Femur (tissue), 1 donor: ENCODE measurements around the gene RAD23B.
A peak's percentile ranks its signal among the peaks of the same experiment; 100 is the strongest.

Experiments
- DNase-seq: peaks from one replicate; pipeline ENCODE4 v3.0.0-alpha.2; 2017

The RAD23B gene

DNA sequence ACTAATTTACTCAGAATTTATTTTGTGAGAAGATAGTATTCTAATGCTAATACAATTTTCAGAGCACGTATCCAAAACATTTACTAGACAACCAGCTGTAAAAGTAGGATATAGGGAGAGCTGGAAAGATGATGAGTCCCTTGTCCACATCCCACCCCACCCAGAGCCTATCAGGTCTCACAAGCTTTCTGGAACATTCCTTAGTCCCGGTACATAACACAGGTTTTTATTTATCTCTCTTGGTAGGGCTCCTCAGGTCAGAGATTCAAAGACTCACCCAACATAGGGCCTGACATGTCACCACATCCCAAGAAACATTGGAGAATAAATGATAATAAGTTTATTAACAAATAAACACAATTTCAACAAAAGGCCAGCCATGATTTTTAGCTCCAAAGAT lies 13.8 kb upstream of the RAD23B start:
- no peak for DNase-seq

DNA sequence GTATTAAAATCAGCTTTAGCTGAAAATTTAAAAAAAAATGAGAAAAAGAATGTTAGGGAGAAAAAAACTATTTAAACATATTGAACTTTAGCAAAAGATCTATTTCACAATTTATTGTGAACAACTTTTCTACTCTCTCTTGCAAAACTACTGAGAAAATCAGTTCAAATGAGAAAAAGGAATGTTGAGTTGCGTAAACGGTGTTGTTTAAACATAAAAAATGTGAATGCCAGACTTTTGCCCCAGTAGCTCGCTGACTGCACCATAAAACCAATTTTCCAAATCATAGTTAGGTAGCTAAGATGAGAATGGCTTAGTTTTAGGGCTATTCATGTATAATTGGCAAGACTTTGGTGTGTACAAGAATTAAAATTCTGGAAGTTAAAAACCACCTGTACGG lies 13.4 kb upstream of the RAD23B start:
- DNase-seq, result no peak

DNA sequence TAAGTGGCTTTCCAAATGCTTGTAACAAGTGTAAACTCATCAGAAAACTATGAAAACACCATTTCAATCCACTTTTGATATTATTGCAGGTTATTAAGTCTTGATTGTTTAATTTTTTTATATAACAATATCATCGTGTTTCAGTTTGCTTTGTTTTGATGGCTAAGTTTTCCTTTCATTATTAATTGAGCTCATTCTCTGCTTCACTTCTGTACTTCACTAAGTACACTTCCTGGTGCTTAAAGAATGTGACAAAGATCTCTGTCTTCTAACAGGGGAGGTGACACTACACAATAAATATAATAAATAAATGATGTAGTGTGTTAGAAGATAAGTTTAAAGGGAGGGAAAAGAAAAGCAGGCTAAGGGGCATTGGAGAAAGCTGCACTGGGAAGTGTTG lies 13.0 kb upstream of the RAD23B start:
- no peak for DNase-seq

DNA sequence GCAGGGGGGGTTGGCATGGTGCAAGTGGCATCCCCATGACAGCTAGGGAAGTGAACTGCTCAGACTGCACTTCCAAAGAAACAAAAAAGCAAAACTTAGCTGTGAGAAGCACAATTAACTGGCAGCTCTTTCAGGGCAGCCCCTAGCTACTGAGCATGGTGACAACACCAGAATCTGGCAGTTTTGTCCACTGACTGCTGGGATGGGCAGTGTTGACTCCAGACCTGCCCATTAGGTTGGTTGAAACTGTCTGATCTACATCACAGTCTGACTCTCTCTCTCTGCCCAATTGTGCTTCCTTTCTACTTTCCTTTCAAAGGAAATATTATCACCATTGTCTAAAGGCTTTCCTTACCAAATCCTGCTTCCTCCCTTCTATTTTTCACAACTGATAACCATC lies 12.5 kb upstream of the RAD23B start:
- DNase-seq, result no peak

DNA sequence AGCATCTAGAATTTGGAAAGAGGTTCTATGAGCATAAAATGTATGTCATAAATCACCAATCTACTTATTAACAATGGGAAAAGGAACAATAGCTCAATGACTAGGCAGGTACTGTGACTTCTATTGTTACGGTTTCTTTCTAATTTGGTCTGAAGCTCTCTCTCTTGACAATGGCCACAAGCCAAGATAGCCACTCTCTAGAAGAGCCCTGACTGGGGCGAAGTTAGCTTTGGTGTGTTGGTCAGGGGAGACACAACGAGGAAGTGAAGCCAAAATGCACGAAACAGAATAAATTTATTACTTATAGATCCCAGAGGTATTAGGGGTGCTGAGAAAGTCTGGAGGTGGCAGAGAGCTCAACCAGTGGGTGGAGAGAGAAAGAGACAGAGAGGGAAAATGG lies 9.4 kb upstream of the RAD23B start:
- no peak for DNase-seq

DNA sequence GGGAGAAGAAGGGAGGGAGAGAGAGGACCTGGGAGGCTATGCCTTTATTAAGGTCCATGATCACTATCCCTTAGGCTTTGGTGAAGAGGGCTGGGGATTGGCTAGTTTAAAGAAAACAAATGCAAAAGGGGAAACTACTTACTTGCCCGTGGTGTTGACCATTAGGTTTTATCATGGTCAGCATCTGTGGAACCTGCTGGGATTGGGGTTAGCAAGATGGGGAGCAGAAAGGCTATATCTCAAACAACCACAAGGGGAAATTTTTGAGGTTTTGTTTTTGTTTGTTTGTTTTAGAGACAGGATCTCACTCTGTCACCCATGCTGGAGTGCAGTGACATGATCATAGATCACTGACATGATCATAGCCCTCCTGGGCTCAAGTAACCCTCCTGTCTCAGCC lies 9.0 kb upstream of the RAD23B start:
- no peak for DNase-seq

DNA sequence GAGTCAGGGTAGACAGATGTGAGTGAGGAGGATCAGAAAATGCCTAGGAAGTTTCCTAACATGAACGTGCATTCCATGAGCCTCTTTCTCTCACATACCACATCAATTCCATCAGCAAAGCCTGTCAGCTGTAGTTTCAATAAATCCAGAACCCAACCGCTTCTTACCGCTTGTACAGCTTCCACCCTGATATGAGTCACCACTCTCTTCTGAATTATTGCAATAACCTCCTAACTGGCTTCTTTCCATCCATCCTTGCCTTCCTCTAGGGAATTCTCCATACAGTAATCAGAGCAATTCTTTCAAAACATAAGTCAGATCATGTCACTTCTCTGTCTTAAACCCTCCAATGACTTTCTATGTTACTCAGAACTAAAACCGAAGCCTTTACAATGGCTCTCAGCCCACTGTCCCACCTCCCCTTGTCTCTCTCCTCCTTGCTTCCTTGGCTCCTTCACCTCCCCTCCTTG lies 8.1 kb upstream of the RAD23B start:
- no peak for DNase-seq

DNA sequence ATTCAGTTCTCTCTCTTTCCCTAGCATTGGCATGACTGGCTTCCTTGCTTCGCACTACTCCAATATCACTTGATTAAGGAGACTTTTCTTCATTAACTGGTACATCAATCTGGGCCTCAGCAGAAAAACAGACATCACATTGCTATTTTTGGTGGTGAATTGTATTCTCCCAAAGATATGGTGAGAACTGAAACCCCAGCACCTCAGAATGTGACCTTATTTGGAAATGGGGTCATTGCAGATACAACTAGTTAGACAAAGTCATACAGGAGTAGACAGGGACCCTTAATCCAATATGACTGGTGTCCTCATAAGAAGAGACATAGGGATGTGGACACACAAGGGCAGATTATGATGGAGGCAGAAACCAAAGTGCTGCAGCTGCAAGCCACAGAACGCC lies 7.5 kb upstream of the RAD23B start:
- no peak for DNase-seq

DNA sequence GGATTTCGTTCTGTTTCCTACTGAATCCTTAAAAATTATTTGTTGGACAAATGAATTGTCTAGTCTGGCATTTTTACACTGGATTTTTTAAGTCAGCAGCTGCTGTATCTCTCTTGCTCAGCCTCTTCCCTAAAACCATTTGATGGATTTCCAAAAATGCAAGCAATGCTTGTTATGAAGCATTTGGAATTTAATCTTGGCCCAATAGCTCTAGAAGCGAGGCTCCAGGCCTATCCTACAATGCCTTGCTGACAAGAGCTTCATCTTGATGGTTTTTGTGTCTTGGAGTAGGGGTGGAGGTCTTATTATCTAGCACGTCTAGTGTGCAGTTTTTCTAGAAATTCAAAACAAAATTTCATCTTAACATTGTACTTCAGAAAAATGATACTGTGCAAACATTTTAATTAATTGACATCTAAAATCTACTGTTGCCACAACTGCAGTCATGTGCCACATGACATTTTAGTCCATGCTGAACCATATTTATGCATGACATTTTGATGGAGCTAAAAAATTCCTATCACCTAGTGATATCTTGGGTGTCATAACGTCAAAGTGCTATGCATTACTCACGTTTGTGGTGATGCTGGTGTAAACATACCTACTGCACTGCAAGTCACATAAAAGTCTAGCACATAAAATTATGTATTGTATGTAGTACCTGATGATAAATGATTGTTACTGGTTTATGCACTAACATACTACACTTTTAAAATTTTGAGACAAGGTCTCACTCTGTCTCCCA lies 5.9 kb upstream of the RAD23B start:
- DNase-seq, result no peak

DNA sequence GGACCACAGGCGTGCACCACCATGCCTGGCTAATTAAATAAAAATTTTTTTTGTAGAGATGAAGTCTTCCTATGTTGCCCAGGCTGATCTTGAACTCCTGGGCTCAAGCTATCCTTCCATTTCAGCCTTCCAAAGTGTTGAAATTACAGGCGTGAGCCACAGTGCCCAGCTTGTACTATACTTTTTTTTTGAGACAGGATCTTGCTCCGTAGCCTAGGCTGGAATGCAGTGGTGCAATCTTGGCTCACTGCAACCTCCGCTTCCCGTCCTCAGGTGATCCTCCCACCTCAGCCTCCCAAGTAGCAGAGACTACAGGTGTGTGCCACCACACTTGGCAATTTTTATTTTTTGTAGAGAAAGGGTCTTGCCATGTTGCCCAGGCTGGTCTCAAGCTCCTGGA lies 5.3 kb upstream of the RAD23B start:
- DNase-seq, result no peak

DNA sequence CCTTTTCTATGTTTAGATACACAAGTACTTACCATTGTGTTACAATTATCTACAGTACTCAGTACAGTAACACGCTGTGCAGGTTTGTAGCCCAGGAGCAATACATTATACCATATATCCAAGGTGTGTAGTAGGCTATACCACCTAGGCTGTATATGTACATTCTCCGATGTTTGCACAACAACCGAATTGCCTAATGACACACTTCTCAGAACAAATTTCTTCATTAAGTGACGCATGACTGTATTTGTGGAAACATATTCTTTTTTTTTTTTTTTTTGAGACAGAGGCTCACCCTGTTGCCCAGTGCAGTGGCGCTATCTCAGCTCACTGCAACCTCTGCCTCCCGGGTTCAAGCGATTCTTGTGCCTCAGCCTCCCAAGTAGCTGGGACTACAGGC lies 4.0 kb upstream of the RAD23B start:
- no peak for DNase-seq

DNA sequence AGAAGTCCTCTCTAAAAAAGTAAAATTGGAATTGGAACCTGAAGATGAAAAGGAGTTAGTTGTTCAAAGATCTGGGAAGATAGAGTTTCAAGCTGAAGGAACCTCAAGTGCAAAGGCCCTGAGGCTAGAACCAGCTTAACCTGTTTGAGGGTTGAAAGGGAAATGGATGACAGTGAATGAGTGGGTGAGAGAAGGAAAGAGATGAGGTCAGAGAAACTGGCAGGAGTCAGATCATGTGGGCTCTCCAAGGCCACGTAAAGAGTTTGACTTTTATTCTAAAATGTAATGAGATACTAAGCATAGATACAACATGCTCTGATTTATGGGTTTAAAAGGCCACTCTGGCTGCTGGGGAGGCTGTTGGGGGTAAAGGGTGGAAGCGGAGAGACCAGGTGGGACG lies 2.5 kb upstream of the RAD23B start:
- no peak for DNase-seq

DNA sequence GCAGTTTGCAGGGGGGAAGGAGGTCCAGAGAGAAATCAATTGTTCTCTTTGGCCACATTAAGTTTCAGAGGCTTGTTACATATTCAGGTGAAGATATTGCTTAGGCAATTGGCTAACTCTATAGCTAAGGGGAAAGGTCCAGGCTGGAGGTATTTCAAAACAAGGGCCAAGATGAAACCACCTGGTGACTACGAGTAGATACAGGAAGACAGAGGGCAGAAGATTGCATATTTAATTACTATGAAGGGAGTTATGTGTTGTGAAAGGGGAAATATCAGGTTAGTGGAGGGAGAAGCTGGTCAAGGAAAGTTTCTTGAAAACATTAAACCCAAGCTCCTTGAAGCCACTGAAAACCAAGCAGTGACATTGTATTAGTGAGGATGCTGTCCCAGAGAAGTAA lies 1.9 kb upstream of the RAD23B start:
- DNase-seq, result no peak

DNA sequence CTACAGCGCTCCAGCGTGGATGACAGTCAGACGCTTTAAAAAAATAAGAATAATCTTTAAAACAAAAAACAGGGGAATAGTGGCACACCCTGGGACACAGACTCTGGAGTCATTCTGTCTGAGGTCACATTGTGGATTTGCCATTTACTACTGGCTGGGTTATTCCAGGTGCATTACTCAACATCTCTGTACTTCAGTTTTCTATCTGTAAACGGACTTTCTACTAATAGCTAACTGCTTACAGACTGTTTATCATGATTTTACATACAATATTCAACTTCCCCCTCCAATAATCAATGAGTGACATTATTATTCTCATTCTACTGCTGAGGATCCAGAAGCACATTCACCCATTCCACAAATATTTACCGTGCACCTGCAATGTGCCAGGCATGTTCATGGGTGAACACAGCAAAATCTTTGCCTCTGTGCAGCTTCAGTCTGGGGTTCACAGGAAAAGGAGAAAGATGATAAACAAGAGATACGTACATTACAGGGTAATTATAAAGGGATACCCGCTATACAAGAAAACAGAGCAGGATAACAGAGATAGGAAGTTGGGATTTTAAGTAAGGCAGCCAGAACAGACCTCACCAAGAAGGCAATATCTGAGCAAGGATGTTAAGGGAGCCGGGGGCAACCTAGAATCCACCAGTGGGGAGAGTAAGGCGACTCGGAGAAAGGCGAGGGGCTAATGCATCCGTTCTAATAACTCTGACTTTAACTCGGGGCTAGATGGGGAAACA lies 984 bp upstream of the RAD23B start:
- no peak for DNase-seq

DNA sequence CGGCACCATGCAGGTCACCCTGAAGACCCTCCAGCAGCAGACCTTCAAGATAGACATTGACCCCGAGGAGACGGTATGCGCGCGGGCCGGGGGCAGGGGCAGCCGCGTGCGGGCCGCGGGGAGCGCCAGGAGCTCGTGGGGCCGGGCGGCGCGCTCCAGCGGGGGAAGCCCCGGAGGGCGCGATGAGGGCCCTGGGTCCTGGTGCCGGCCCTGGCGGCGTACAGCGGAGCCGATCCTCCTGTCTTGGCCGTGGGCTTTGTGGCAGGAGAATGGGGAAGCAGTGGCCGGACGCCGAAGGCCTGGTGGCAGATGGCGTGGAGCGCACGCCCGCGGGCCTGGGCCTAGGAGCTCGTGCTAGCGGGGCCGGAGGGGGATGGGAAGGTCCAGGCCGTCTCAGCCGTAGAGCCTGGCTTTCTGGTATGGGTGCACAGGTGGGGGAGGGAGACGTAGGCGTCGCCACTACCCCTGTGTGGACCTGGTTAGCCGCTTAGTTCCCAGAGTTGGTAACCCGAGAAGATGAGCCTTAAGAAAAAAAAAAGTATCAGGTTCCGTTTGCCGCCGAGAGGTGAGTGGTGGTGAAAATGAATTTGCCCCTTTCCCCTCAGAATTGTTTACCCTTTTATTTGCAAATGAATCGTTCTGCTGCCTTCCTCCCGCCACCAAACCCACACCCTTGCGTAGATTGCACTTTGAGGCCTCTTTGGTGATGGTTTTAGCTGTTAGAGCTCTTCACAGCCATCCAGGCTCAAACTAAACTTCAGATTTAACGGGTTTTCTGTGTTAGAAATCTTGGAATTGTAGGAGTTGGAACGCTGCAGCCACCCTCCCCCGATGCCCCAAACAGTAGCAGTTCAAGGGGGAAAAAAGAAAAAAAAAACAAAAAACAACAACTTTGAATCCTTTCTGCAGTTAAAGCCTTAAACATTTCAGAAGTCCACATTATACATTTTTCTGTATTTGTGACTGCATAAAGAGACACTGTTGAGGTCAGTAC lies 841 bp downstream of the RAD23B start:
- peak; percentile 74 for DNase-seq

DNA sequence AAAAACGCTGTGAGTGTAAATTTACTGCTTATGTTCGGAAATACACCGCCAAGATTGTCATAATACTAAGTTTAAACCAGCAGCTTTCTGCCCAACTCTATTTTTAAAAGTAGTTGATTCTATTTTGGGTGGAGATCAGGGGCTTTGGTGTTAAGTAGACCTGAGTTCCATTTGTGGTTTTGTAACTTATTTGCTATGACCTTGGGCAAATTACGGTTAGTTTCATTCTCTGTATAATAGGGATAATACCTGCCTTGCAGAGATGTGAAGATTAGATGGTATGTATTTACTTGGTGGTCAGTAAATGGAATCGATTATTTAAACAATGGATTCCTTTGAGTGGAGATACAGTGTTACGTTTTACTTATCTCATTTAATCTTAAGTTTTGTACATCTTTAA lies 1.6 kb downstream of the RAD23B start:
- DNase-seq, result no peak

DNA sequence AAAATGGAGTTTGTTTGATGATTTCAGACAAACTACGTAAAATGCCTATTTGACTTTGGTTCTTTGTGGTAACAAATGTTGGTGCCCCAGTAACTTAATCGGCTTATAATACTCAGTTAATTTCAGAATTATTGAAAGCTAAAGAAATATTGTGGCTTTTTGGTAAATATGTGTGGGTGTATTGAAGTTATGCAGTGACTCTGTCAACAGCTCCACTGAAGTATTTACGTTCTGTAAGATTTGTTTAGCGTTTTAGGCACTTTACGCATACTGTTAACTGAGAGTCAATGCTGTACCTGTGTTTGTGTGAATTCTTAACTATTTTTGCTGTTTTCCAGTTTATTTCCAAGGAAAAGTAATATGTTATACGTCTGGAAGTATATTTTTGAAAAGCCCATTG lies 2.2 kb downstream of the RAD23B start:
- DNase-seq, result no peak

DNA sequence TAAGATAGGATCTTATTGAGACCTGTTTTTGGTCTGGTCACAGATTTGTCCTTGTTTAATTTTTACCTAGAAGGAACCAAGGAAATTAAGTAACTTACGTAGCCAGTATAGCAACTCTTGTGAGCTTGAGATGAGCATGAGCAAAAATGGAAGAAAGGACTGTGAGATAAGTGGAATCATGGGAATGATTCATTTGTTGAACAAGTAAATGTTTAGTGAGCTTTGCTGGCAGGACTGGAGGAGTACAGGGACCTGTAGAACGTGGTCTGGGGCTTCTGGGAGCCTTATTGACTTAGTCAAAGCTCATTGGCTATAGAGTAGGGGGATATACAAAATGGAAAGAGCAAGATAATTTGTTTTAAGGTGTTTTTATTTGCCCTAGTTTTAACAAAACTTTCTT lies 3.0 kb downstream of the RAD23B start:
- no peak for DNase-seq

DNA sequence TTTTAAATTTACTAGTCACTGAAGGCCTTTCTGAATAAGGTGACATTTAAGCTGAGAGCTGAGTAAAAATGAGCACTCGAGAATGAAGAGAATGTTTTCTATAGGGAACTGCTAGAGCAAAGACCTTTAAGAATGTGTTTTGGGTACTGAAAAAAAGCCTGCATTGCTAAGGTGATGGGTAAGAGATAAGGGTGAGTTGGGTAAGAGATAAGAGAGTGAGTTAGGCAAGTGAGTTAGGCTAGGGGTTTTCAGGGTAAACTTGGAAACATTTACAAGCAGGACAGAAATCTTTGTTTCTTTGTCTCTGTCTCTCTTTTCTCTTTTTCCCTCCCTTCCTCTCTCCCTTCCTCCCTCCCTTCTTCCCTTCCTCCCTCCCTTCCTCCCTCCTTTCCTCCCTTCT lies 5.6 kb downstream of the RAD23B start:
- no peak for DNase-seq

DNA sequence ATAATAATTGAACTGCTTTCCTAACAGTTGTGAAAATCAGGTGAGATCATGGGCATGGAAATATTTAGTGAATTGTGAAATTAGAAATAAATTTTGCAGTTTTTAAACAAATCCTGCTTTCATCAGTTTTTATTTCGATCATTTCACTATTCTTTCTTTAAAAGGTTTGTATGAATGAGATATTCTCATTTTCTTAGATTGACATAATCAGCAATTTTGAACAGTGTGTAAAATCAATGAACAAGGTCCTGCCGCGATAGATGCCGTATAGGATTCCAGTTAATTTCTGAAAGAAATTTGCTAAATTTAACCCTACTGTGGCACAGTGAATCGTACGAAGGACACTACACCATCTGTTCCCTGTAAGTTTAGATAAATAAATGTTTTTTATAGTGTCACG lies 7.5 kb downstream of the RAD23B start:
- DNase-seq, result no peak

DNA sequence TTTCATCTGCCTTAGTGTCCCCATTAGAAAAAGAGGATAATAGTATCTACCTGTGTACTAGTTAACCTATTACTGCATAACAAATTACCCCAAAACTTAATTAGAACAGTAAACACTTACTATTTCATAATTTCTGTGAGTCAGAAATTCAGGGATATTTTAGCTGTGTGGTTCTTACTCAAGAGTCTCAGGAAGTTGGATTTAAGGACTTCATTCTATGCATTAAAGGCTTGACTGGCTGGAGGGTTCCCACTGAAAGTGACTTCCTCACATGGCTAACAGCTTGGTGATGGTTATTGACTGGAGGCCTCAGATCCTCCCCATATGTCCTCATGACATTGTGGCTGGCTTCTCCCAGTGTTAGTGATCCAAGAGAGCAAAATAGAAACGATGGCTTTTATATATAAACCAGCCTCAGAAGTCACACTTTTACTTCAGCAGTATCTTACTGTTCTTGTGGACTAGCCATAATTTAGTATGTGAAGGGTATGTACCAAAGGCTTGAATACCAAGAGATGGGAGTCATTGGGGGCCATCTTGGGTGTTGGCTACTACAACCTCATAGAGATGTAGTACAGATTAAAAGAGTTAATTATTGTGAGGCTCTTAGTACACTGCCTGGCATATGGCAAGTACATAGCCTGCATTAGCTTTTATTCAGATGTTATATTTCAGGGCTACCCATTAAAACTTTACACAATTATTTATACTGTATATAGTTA lies 9.9 kb downstream of the RAD23B start:
- no peak for DNase-seq

DNA sequence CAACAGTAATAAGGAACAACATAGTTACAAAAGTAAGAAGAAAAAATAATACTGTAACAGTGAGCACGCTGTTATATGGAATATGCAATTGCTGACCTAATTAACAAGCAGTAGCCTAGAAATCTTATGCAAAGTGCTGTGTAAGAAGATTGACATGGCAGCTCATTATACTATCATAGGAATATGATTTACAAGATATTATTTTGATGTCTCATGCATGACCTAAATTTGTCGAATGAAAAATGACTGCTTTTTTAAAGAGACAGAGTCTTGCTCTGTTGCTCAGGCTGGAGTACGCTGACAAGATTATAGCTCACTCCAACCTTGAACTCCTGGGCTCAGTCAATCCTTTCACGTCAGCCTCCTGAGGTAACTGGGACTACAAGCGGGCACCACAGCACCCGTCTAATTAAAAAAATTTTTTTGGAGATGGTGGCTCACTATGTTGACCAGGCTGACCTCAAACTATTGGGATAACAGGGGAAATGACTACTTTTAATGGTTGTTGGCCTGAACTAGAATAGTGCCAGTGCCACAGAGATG lies 10.5 kb downstream of the RAD23B start:
- no peak for DNase-seq
